IMR-90 (cell line): ENCODE results near the gene PPP2R2D. TPM values are rescaled to one million over a fixed set of nuclear protein-coding genes. Genes with fewer than 3 reads are reported as not detected.

Experiments used
- ATAC-seq: fragments of 200-7000 bp; cut with Tn5 transposase; 2 replicates; pipeline ENCODE4 v1.9.1; 2020; ENCODE audit warnings: low read depth, mild to moderate bottlenecking, moderate library complexity
- BruUV-seq: library from RNA; stranded (reverse); fragments of 400-500 nt; replicated peaks from 2 replicates; lab custom pipeline; 2021; lab: Mats Ljungman, UMichigan
- CTCF ChIA-PET: fragments of 300-600 bp; formaldehyde crosslinking; extraction: SDS; loops from one replicate; lab custom pipeline; 2021; ENCODE audit warnings: antibody characterized with exemption; lab: Yijun Ruan, JAX
- POLR2A ChIA-PET: fragments of 300-600 bp; sonication (Branson Sonifier 250); formaldehyde crosslinking; loops from one replicate; lab custom pipeline; 2022; ENCODE audit warnings: antibody characterized with exemption; ENCODE audit not compliant: unreplicated experiment; lab: Charles Lee
- DNase-seq: peaks from one replicate; pipeline ENCODE4 v3.0.0; 2013
- H2AFZ ChIP-seq: replicated peaks from 2 replicates; pipeline ENCODE3; 2013; ENCODE audit warnings: low read length, mild to moderate bottlenecking; ENCODE audit not compliant: poor library complexity
- H2AK5ac ChIP-seq: 2 replicates; pipeline ENCODE4 v1.6.1; 2013; ENCODE audit warnings: low read depth, low read length, inconsistent platforms
- H2AK9ac ChIP-seq: replicated peaks from 2 replicates; pipeline ENCODE3; 2013; ENCODE audit warnings: mild to moderate bottlenecking, low read depth, low read length, moderate library complexity; ENCODE audit not compliant: poor library complexity
- H2BK120ac ChIP-seq: 2 replicates; pipeline ENCODE4 v1.6.1; 2013; ENCODE audit warnings: low read depth, low read length, inconsistent platforms
- H2BK15ac ChIP-seq: 3 replicates; pipeline ENCODE4 v1.6.1; 2013; ENCODE audit warnings: low read depth, low read length, inconsistent platforms
- H2BK20ac ChIP-seq: 2 replicates; pipeline ENCODE4 v1.6.1; 2013; ENCODE audit warnings: low read depth, mild to moderate bottlenecking, inconsistent platforms, low read length, moderate library complexity
- H2BK5ac ChIP-seq: 2 replicates; pipeline ENCODE4 v1.6.1; 2013; ENCODE audit warnings: mild to moderate bottlenecking, low read depth, low read length, inconsistent platforms; ENCODE audit not compliant: poor library complexity, severe bottlenecking
- H3K14ac ChIP-seq: replicated peaks from 2 replicates; pipeline ENCODE4 v1.6.1; 2013; ENCODE audit warnings: low read depth, low read length, inconsistent platforms
- H3K18ac ChIP-seq: 2 replicates; pipeline ENCODE4 v1.6.1; 2013; ENCODE audit warnings: low read depth, low read length, control low read depth
- H3K23ac ChIP-seq: 2 replicates; pipeline ENCODE4 v1.6.1; 2013; ENCODE audit warnings: low read depth, low read length, inconsistent platforms
- H3K27ac ChIP-seq: 2 replicates; pipeline ENCODE4 v1.5.1; 2013; ENCODE audit warnings: mild to moderate bottlenecking, control low read depth, low read length; ENCODE audit not compliant: insufficient read depth
- H3K27me3 ChIP-seq: 2 replicates; pipeline ENCODE4 v1.6.1; 2013; ENCODE audit warnings: low read length; ENCODE audit not compliant: control insufficient read depth, insufficient read depth
- H3K36me3 ChIP-seq: 2 replicates; pipeline ENCODE4 v1.6.1; 2013; ENCODE audit warnings: low read length, mixed read lengths; ENCODE audit not compliant: control insufficient read depth, insufficient read depth
- H3K4ac ChIP-seq: 2 replicates; pipeline ENCODE4 v1.6.1; 2013; ENCODE audit warnings: low read depth, low read length, inconsistent platforms
- H3K4me1 ChIP-seq: 2 replicates; pipeline ENCODE4 v1.6.1; 2013; ENCODE audit warnings: low read length, mixed read lengths; ENCODE audit not compliant: control insufficient read depth, insufficient read depth
- H3K4me2 ChIP-seq: 2 replicates; pipeline ENCODE4 v1.6.1; 2013; ENCODE audit warnings: low read depth, mild to moderate bottlenecking, control low read depth, low read length, moderate library complexity
- H3K4me3 ChIP-seq: 2 replicates; pipeline ENCODE4 v1.5.1; 2013; ENCODE audit warnings: low read depth, mild to moderate bottlenecking, control low read depth, low read length, moderate library complexity; ENCODE audit not compliant: insufficient read depth
- H3K56ac ChIP-seq: 2 replicates; pipeline ENCODE4 v1.6.1; 2013; ENCODE audit warnings: low read length, inconsistent platforms; ENCODE audit not compliant: insufficient read depth; ENCODE audit errors: extremely low read depth
- H3K79me1 ChIP-seq, 2 experiments: 2 replicates each; pipeline ENCODE4 v1.6.1; 2013; ENCODE audit warnings: low read length in 2 of 2, inconsistent platforms in 1 of 2, low read depth in 1 of 2
- H3K9ac ChIP-seq: 2 replicates; pipeline ENCODE4 v1.6.1; 2013; ENCODE audit warnings: low read depth, low read length, control low read depth
- H3K9me1 ChIP-seq: 2 replicates; pipeline ENCODE4 v1.6.1; 2013; ENCODE audit warnings: low read length, inconsistent platforms; ENCODE audit not compliant: insufficient read depth
- H3K9me3 ChIP-seq: 2 replicates; pipeline ENCODE4 v1.6.1; 2013; ENCODE audit warnings: low read length; ENCODE audit not compliant: control insufficient read depth, insufficient read depth
- H4K20me1 ChIP-seq: 2 replicates; pipeline ENCODE4 v1.6.1; 2013; ENCODE audit warnings: low read length, inconsistent platforms; ENCODE audit not compliant: insufficient read depth
- H4K5ac ChIP-seq: 2 replicates; pipeline ENCODE4 v1.6.1; 2013; ENCODE audit warnings: mild to moderate bottlenecking, low read depth, low read length, control low read depth
- H4K8ac ChIP-seq, 2 experiments: 2 replicates each; pipeline ENCODE4 v1.6.1; 2013; ENCODE audit warnings: low read depth in 2 of 2, low read length in 2 of 2, control low read depth in 1 of 2, inconsistent platforms in 1 of 2
- H4K91ac ChIP-seq: 2 replicates; pipeline ENCODE4 v1.6.1; 2013; ENCODE audit warnings: low read depth, low read length, inconsistent platforms; ENCODE audit not compliant: insufficient read depth
- MAFK ChIP-seq: IDR thresholded peaks from 2 replicates; pipeline ENCODE4 v1.6.1; 2012; ENCODE audit warnings: low read depth, low read length, improper control_type of control experiment
- SMC3 ChIP-seq: fragments of 150-350 bp; IDR thresholded peaks from 2 replicates; pipeline ENCODE4 v1.6.1; 2016; ENCODE audit warnings: low read depth, mild to moderate bottlenecking, antibody characterized with exemption, low read length, moderate library complexity
- WGBS, 2 experiments: methylation state at CpG; one replicate each; pipeline versions ENCODE4 v1.1.5 to v1.1.7; 2013; ENCODE audit warnings: missing lambda C conversion rate in 2 of 2; ENCODE audit not compliant: insufficient read length in 1 of 2; ENCODE audit errors: extremely low coverage in 2 of 2; 5-methylcytosine and 5-hydroxymethylcytosine counted together
- dilution Hi-C: fragments of 300-500 bp; cut with HindIII; formaldehyde crosslinking; loops from one replicate; pipeline ENCODE4 v1.14.3; 2018; ENCODE audit warnings: low sequenced_read_pairs; ENCODE audit not compliant: unreplicated experiment
- in situ Hi-C: fragments of 300-500 bp; cut with MboI; formaldehyde crosslinking; loops from 3 replicates; pipeline ENCODE4 v1.14.3; 2019; ENCODE audit warnings: low sequenced_read_pairs, inconsistent platforms, mixed read lengths
- intact Hi-C: fragments of 100-400 bp; cut with micrococcal nuclease; formaldehyde crosslinking; loops from 2 replicates; pipeline ENCODE4 v1.10.0; 2022
- polyA plus RNA-seq, 3 experiments: library from polyadenylated mRNA; depleted of rRNA; stranded (reverse); fragments of >200 nt; gene quantifications; 2 replicates each; pipeline ENCODE4 v1.2.3, GENCODE V29; 2012; ENCODE audit warnings: low replicate concordance in 1 of 3
- total RNA-seq: library from RNA; depleted of rRNA; stranded (reverse); fragments of >200 nt; gene quantifications from 2 replicates; pipeline ENCODE4 v1.2.3, GENCODE V29; 2012

The PPP2R2D gene
- total and polyA plus RNA-seq, 2 of the 4 experiments (the other 2 are of a cell fraction), result 22.8 to 23.8 TPM

DNA sequence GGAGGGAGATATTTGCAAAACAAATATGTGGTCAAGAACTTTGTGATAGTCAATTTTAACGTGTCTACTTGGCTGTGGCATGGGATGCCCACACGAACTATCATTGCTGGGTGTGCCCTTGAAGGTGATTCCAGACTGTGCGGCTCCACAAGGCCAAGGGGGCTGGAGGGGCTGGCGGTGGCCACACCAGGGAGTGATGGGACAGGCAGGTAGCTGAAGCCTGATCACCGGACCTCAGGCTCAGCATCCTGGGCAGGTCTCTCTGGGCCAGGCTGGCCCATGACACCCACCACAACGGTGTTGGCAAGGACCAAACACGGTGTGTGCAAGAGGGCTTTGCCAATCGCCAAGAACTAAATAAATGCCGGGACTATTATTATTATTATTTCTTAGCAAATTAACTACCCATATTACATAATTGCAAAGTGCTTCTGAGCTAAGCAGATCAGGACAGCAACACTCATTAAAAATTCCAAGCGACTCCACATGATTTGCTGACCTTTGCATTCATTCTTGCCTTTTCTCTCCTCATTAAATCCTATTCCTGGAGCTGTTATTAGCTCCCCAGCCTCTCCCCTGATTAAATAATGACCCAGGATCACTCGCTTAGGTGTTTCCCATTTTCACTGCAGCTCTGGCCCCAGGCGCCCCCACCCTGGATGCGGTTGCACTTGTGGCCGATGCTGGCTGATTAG, 35.4 kb upstream of the PPP2R2D start:
- H3K27me3 ChIP-seq, result no peaks in the 10 kb centered on the region
- no peak overlapping the region for H3K14ac ChIP-seq
- H3K9me1 ChIP-seq, result no peaks in the 10 kb centered on the region
- H3K9me3 ChIP-seq, result no peaks in the 10 kb centered on the region
- no peak overlapping the region for H2BK20ac ChIP-seq
- no peak overlapping the region for H4K5ac ChIP-seq
- no peak overlapping the region for H2AK9ac ChIP-seq
- ATAC-seq, result no peak
- no peak overlapping the region for H2AK5ac ChIP-seq
- intact Hi-C loops (no loop called here), in situ Hi-C loops (no loop called here), dilution Hi-C loops (no loop called here)
- no peak overlapping the region for H3K23ac ChIP-seq
- H3K4me2 ChIP-seq, result no peak overlapping the region
- no peak overlapping the region for H4K91ac ChIP-seq
- POLR2A ChIA-PET, result no interaction called here
- CTCF ChIA-PET, result no interaction called here
- H4K20me1 ChIP-seq, result no peaks in the 10 kb centered on the region
- no peak overlapping the region for H3K18ac ChIP-seq
- no peak overlapping the region for H3K4me3 ChIP-seq
- H4K8ac ChIP-seq, result no peak overlapping the region
- no peak for DNase-seq
- 36% methylated on average over 3 of the region's 14 CpGs; no CpG with 5 or more reads in 1 of the 2 experiments for WGBS, 2 experiments
- no peak overlapping the region for H3K56ac ChIP-seq
- no peak overlapping the region for H3K27ac ChIP-seq
- H2AFZ ChIP-seq, result no peak overlapping the region
- H3K4me1 ChIP-seq, result no peaks in the 10 kb centered on the region
- no peak overlapping the region for H2BK5ac ChIP-seq
- H3K36me3 ChIP-seq, result no peaks in the 10 kb centered on the region
- H3K9ac ChIP-seq, result no peak overlapping the region
- no peak overlapping the region for H2BK120ac ChIP-seq
- H3K4ac ChIP-seq, result no peak overlapping the region
- peak; percentile 36; the same call in 1 of the 2 replicates for TF ChIP-seq MAFK
- TF ChIP-seq SMC3, result no peak
- H2BK15ac ChIP-seq, result no peak overlapping the region
- no peaks in the 10 kb centered on the region for H3K79me1 ChIP-seq
- no TSS peak for BruUV-seq
